ENCODE results near the gene IRF7.

IRF7 gene

GRCh38 chr11:606245-606644 is 9.5 kb downstream of the IRF7 start:
- DNase-seq: no peak

- no peak for DNase-seq
These were observed 10.2 kb downstream of the IRF7 start for GRCh38 chr11:605286-606129.

- DNase-seq: no peak
These were observed 12.6 kb downstream of the IRF7 start for GRCh38 chr11:603154-603553.

GRCh38 chr11:601573-602245 is 14.0 kb downstream of the IRF7 start:
- DNase-seq: no peak

GRCh38 chr11:598005-598680 is 17.6 kb downstream of the IRF7 start:
- no peak for DNase-seq

GRCh38 chr11:597166-597725 is 18.5 kb downstream of the IRF7 start:
- no peak for DNase-seq

- DNase-seq: no peak
These were observed 19.4 kb downstream of the IRF7 start for GRCh38 chr11:596374-596773.

GRCh38 chr11:595400-595799 is 20.4 kb downstream of the IRF7 start:
- no peak for DNase-seq

GRCh38 chr11:593347-593746 is 22.4 kb downstream of the IRF7 start:
- DNase-seq: no peak

GRCh38 chr11:592918-593317 is 22.8 kb downstream of the IRF7 start:
- DNase-seq: no peak

- DNase-seq: no peak
These were observed 23.2 kb downstream of the IRF7 start for GRCh38 chr11:592501-592900.

- no peak for DNase-seq
These were observed 24.8 kb downstream of the IRF7 start for GRCh38 chr11:590997-591396.

GRCh38 chr11:589798-590197 is 26.0 kb downstream of the IRF7 start:
- DNase-seq: no peak

- no peak for DNase-seq
These were observed 27.8 kb downstream of the IRF7 start for GRCh38 chr11:587978-588380.

GRCh38 chr11:587546-587945 is 28.2 kb downstream of the IRF7 start:
- DNase-seq: no peak

GRCh38 chr11:586376-587316 is 29.1 kb downstream of the IRF7 start:
- DNase-seq: no peak

GRCh38 chr11:584287-584686 is 31.5 kb downstream of the IRF7 start:
- no peak for DNase-seq

GRCh38 chr11:581752-582151 is 34.0 kb downstream of the IRF7 start:
- no peak for DNase-seq

- no peak for DNase-seq
These were observed 34.4 kb downstream of the IRF7 start for GRCh38 chr11:581342-581741.

GRCh38 chr11:579830-580601 is 35.7 kb downstream of the IRF7 start:
- no peak for DNase-seq

- DNase-seq: no peak
These were observed 37.3 kb downstream of the IRF7 start for GRCh38 chr11:578276-579035.

Data from amniotic stem cell (primary cell).